Glutamatergic neuron (in vitro differentiated cells): ENCODE results near the gene ENTR1. TPM values are rescaled to one million over a fixed set of nuclear protein-coding genes. Genes with fewer than 3 reads are reported as not detected.

Experiments
- DNase-seq: peaks from one replicate; pipeline ENCODE4 v3.0.0; 2022
- H3K27ac Mint-ChIP-seq: one replicate; pipeline ENCODE4 v1.8.0; 2020; ENCODE audit warnings: mild to moderate bottlenecking, mixed read lengths, inconsistent platforms; ENCODE audit not compliant: unreplicated experiment
- H3K27me3 Mint-ChIP-seq: one replicate; pipeline ENCODE4 v1.8.0; 2020; ENCODE audit warnings: mild to moderate bottlenecking, moderate library complexity, mixed read lengths, inconsistent platforms; ENCODE audit not compliant: unreplicated experiment
- H3K36me3 Mint-ChIP-seq: one replicate; pipeline ENCODE4 v1.8.0; 2020; ENCODE audit warnings: mild to moderate bottlenecking, mixed read lengths, inconsistent platforms; ENCODE audit not compliant: unreplicated experiment
- H3K4me1 Mint-ChIP-seq: one replicate; pipeline ENCODE4 v1.8.0; 2020; ENCODE audit warnings: mild to moderate bottlenecking, low read depth, mixed read lengths, inconsistent platforms; ENCODE audit not compliant: unreplicated experiment
- H3K4me3 Mint-ChIP-seq: one replicate; pipeline ENCODE4 v1.8.0; 2020; ENCODE audit warnings: mild to moderate bottlenecking, mixed read lengths, inconsistent platforms; ENCODE audit not compliant: unreplicated experiment
- H3K9me3 Mint-ChIP-seq: one replicate; pipeline ENCODE4 v1.8.0; 2020; ENCODE audit warnings: mild to moderate bottlenecking, moderate library complexity, mixed read lengths, inconsistent platforms; ENCODE audit not compliant: unreplicated experiment
- CTCF ChIP-seq: fragments of 200-600 bp; sonication (generic); IDR thresholded peaks from one replicate; pipeline ENCODE4 v1.5.0; 2021; ENCODE audit not compliant: partially characterized antibody, unreplicated experiment
- total RNA-seq: library from RNA; stranded (reverse); fragmentation: NEBNext Ultra II Directional; extraction: Animal tissue kit (Norgen Biotek cat#: 25700); gene quantifications from one replicate; pipeline ENCODE4 v1.2.1, GENCODE V29; 2021; ENCODE audit not compliant: unreplicated experiment

Gene ENTR1
- total RNA-seq, 1 donor from 2014 or later = 61.2 TPM

- no peaks in the 10 kb centered on the region for H3K9me3 Mint-ChIP-seq
- H3K27ac Mint-ChIP-seq = no peak overlapping the region
- no peak for TF ChIP-seq CTCF
- H3K4me3 Mint-ChIP-seq = no peak overlapping the region
- H3K36me3 Mint-ChIP-seq = no peaks in the 10 kb centered on the region
- peaks cover 3% of the 10 kb centered on the region for H3K27me3 Mint-ChIP-seq
- peaks cover 16% of the 10 kb centered on the region for H3K4me1 Mint-ChIP-seq
- DNase-seq = no peak
Observed at GRCh38 chr9:136377341-136378169, 32.9 kb downstream of the ENTR1 start.

- no peak for TF ChIP-seq CTCF
- H3K9me3 Mint-ChIP-seq = no peaks in the 10 kb centered on the region
- DNase-seq = no peak
- H3K4me1 Mint-ChIP-seq = peaks cover 16% of the 10 kb centered on the region
- no peak overlapping the region for H3K27ac Mint-ChIP-seq
- H3K4me3 Mint-ChIP-seq = no peak overlapping the region
- no peaks in the 10 kb centered on the region for H3K36me3 Mint-ChIP-seq
- peaks cover 3% of the 10 kb centered on the region for H3K27me3 Mint-ChIP-seq
Observed at GRCh38 chr9:136376457-136376856, 34.0 kb downstream of the ENTR1 start.

GRCh38 chr9:136375096-136375495 is 35.3 kb downstream of the ENTR1 start:
- Mint-ChIP-seq H3K27ac (peak overlapping the region; percentile 86), H3K4me1 (peaks cover 18% of the 10 kb centered on the region), H3K4me3 (peak overlapping the region; percentile 52), H3K27me3 (peaks cover 3% of the 10 kb centered on the region), H3K9me3 (no peaks in the 10 kb centered on the region), H3K36me3 (no peaks in the 10 kb centered on the region)
- DNase-seq = no peak
- no peak for TF ChIP-seq CTCF

GRCh38 chr9:136374183-136374575 is 36.2 kb downstream of the ENTR1 start:
- Mint-ChIP-seq H3K9me3 (no peaks in the 10 kb centered on the region), H3K4me3 (no peak overlapping the region), H3K36me3 (no peaks in the 10 kb centered on the region), H3K27me3 (peaks cover 7% of the 10 kb centered on the region), H3K27ac (no peak overlapping the region), H3K4me1 (peaks cover 18% of the 10 kb centered on the region)
- no peak for DNase-seq
- no peak for TF ChIP-seq CTCF
